Esophagus squamous epithelium (tissue), 5 donors: ENCODE data around the gene NCOR1. TPM values are rescaled to one million over a fixed set of nuclear protein-coding genes. Genes with fewer than 3 reads are reported as not detected.

Experiments used
- DNase-seq: peaks from one replicate; lab custom pipeline; 2025; lab: John Stamatoyannopoulos, UW
- H3K27ac ChIP-seq, 4 donors: fragments of 200-600 bp; sonication (generic); one replicate each; pipeline ENCODE4 v1.5.1; 2016 to 2019; ENCODE audit warnings: mild to moderate bottlenecking in 1 of 4
- H3K27me3 ChIP-seq, 4 donors: fragments of 200-600 bp; sonication (generic); 1 replicate in 3 of 4; 2 replicates in 1 of 4; pipeline versions ENCODE4 v1.5.1 to v1.6.0; 2017 to 2021; ENCODE audit warnings: antibody characterized with exemption in 1 of 4
- H3K36me3 ChIP-seq, 3 donors: fragments of 200-600 bp; sonication (generic); one replicate each; pipeline ENCODE4 v1.5.1; 2016 to 2019
- H3K4me1 ChIP-seq, 3 donors: fragments of 200-600 bp; sonication (generic); one replicate each; pipeline ENCODE4 v1.5.1; 2017 to 2019
- H3K4me3 ChIP-seq, 4 donors: fragments of 200-600 bp; sonication (generic); 1 replicate in 3 of 4; 2 replicates in 1 of 4; pipeline ENCODE4 v1.5.1; 2016 to 2019; ENCODE audit warnings: mild to moderate bottlenecking in 2 of 4, moderate library complexity in 1 of 4
- H3K9me3 ChIP-seq, 3 donors: fragments of 200-600 bp; sonication (generic); one replicate each; pipeline ENCODE4 v1.5.1; 2016 to 2019
- CTCF ChIP-seq, 6 experiments: fragments of 450-650 bp in 4 of 6; fragments of 200-600 bp in 2 of 6; sonication (generic) in 2 of 6; IDR thresholded peaks; one replicate each; pipeline ENCODE4 v1.5.1; 2016 to 2019; ENCODE audit warnings: antibody characterized with exemption in 6 of 6, mild to moderate bottlenecking in 4 of 6, moderate library complexity in 4 of 6
- POLR2A ChIP-seq, 4 donors: fragments of 450-650 bp; IDR thresholded peaks; one replicate each; pipeline ENCODE4 v1.6.1; 2017; ENCODE audit warnings: antibody characterized with exemption in 4 of 4, mild to moderate bottlenecking in 4 of 4, moderate library complexity in 3 of 4
- WGBS, 2 donors: methylation state at CpG; one replicate each; pipeline ENCODE4 v1.1.5; 2018; 5-methylcytosine and 5-hydroxymethylcytosine counted together
- intact Hi-C: fragments of 100-400 bp; cut with DNase I; formaldehyde crosslinking; loops from one replicate; pipeline ENCODE4 v1.15.0; 2022
- total RNA-seq, 4 donors: library from RNA; depleted of rRNA; stranded (reverse); fragments of >200 nt; gene quantifications; one replicate each; pipeline ENCODE4 v1.1.0, GENCODE V29; 2016
- donor health status: DM: yes; HTN: yes; CAD: no.

Gene NCOR1
- total RNA-seq, 4 donors from 2014 or later, result 52.5 to 188 (median 76.8) TPM

DNA sequence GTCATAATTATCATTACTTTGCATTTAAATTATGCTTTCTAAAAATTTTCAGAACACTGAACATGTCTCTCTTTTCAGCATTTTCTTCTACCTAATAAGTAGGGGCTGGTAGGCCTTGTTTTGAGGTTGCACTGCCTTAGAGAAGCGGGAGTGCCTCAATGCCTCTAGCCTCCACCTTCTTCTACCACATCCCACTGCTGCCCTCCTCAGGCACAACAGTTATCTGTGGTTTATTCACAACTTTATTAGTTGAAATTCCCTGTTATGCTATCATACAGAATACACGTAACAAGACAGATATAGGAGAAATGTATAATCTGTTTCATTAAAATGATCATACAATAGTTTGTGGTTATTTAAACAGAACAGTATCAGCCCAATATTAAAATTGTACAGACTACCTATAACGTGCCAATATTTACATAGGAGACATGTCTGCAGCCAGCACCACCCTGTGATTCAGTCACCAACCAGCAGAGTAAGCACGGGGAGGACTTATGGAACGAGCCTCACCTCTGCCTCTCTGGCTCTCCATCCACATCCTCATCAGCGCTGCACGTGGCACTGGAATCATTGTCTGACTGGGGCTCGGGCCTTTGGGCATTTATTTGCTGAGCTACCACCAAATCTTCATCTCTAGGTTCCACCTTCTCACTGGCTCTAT lies 114.5 kb downstream of the NCOR1 start:
- no peak for TF ChIP-seq CTCF (IDR thresholded peaks at IDR 0.05)
- no peak for TF ChIP-seq POLR2A (IDR thresholded peaks at IDR 0.05)
- Histone ChIP-seq H3K4me1 (peaks cover 0 to 1% (median 0%) of the 10 kb centered on the region in 3 donors), H3K27ac (no peak overlapping the region), H3K27me3 (no peaks in the 10 kb centered on the region), H3K4me3 (no peak overlapping the region), H3K36me3 (peaks cover 7 to 95% (median 11%) of the 10 kb centered on the region in 3 donors), H3K9me3 (no peaks in the 10 kb centered on the region)
- intact Hi-C loops, result no loop called here
- no peak for DNase-seq
- WGBS, 2 donors, result 76 to 77% methylated on average over 8 of the region's 8 CpGs

DNA sequence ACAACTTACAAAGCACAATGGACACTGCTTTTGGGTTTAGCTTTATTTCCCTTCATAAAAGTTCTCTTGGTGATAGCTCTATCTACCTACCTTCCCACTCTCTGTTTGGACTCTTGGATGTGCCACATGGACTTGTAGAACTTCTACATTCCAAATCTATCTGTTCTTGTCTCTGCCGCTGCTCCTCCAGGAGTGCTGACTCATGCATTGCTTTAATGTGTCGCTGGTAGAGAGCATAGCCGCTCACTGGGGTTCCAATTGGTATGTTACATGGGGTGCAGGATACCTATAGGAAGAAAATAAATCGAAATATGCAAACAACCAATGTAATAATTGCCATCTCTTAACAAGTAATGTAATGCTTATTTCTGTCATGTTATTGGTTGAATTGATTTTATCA lies 123.6 kb downstream of the NCOR1 start:
- no peaks in the 10 kb centered on the region for H3K9me3 ChIP-seq
- WGBS, 2 donors, result 91 to 92% methylated on average over 4 of the region's 4 CpGs
- no peaks in the 10 kb centered on the region for H3K4me1 ChIP-seq
- TF ChIP-seq POLR2A (IDR thresholded peaks at IDR 0.05) (no peak), CTCF (IDR thresholded peaks at IDR 0.05) (no peak)
- intact Hi-C loops, result no loop called here
- H3K27ac ChIP-seq, result no peak overlapping the region
- DNase-seq, result no peak
- peaks cover 0 to 78% (median 21%) of the 10 kb centered on the region in 3 donors for H3K36me3 ChIP-seq
- no peak overlapping the region for H3K4me3 ChIP-seq
- H3K27me3 ChIP-seq, result no peaks in the 10 kb centered on the region

DNA sequence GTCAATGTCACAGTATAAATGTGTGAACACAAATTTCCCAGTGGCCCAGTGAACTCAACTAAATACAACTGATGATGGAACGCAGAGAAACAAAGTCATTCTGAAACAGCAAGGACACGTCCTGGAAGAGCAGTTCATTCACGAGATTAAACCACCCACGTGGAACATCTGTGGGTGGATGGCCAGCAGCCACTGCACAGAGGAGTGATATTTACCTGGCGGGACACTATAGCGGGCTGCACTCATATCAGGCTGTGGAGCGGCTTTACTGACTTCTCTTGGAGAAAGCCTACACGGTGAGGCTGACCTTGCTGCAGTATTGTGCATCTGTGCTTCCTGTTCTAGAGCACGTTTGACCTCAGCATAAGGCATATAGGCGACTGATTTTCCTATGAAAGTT lies 128.4 kb downstream of the NCOR1 start:
- TF ChIP-seq POLR2A (IDR thresholded peaks at IDR 0.05), result no peak
- no peak for TF ChIP-seq CTCF (IDR thresholded peaks at IDR 0.05)
- intact Hi-C loops, result no loop called here
- Histone ChIP-seq H3K4me3 (no peak overlapping the region), H3K4me1 (peaks cover 0 to 11% (median 0%) of the 10 kb centered on the region in 3 donors), H3K9me3 (no peaks in the 10 kb centered on the region), H3K27me3 (no peaks in the 10 kb centered on the region), H3K36me3 (peaks cover 0 to 78% (median 11%) of the 10 kb centered on the region in 3 donors), H3K27ac (no peak overlapping the region)
- DNase-seq, result no peak
- 71 to 90% methylated on average over 4 to 9 of the region's 10 CpGs for WGBS, 2 donors

DNA sequence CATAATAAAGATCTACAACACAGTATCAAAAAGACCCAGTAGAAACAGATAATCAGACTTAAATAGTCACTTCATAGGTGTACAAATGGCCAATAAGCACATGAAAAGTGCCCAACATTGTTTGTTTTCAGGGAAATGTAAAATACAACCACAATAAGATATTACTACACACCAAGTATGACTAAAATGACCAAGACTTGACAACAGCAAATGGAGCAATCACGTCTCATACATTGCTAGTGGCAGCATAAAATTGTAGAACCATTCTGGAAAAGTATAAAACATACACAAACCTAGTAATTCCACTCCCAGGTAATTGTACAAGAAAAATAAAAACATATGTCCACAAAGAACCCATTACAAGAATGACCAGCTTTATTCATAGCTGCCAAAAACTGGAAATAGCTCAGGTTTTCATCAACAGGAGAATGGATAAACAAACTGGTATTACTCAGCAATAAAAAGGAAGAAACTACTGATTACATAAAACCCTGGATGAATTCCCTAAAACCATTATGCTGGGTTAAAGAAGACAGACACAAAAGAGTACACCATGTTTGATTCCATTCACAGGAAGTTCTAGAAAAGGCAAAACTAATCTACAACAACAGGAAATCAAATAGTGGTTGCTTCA lies 130.2 kb downstream of the NCOR1 start:
- Histone ChIP-seq H3K4me1 (peaks cover 0 to 11% (median 0%) of the 10 kb centered on the region in 3 donors), H3K4me3 (no peak overlapping the region), H3K27me3 (no peaks in the 10 kb centered on the region), H3K9me3 (no peaks in the 10 kb centered on the region), H3K27ac (peak overlapping the region in 3 of 4 donors; percentile 32 to 60 (median 49)), H3K36me3 (peaks cover 0 to 75% (median 0%) of the 10 kb centered on the region in 3 donors)
- DNase-seq, result no peak
- TF ChIP-seq POLR2A (IDR thresholded peaks at IDR 0.05) (no peak), CTCF (IDR thresholded peaks at IDR 0.05) (no peak)
- 90 to 92% methylated on average over 1 of the region's 1 CpG for WGBS, 2 donors
- intact Hi-C loops, result no loop called here

DNA sequence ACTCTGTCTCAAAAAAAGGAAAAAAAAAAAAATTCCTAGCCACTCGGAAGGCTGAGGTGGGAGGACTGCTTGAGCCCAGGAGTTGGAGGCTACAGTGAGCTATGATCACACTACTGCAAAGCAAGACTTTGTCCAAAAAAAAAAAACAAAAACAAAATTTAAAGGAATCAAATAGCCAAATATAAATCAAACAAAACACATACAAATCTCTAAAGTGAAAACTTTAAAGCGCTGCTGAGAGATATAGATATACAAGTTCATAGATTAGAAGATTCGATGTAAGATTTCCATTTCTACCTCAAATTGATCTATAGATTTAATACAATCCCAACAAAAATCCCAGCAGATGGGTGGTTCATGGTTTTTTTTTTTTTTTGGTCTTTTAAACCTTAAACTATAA lies 132.1 kb downstream of the NCOR1 start:
- Histone ChIP-seq H3K27me3 (no peaks in the 10 kb centered on the region), H3K4me1 (peaks cover 0 to 11% (median 0%) of the 10 kb centered on the region in 3 donors), H3K4me3 (no peak overlapping the region), H3K9me3 (no peaks in the 10 kb centered on the region), H3K36me3 (peaks cover 0 to 84% (median 16%) of the 10 kb centered on the region in 3 donors), H3K27ac (no peak overlapping the region)
- 97 to 99% methylated on average over 3 of the region's 3 CpGs for WGBS, 2 donors
- intact Hi-C loops, result no loop called here
- TF ChIP-seq CTCF (IDR thresholded peaks at IDR 0.05) (no peak), POLR2A (IDR thresholded peaks at IDR 0.05) (no peak)
- no peak for DNase-seq
